GM18502 (cell line): ENCODE data around the gene AP1S3.
"Not testable (repeated sequence)": the region's sequence is repeated elsewhere in the genome, so short reads cannot be mapped to it uniquely, and the experiment has no call there.

Source experiments
- ATAC-seq: cut with Tn5 transposase; IDR thresholded peaks from one replicate; pipeline ENCODE4 v1.9.1; 2021; ENCODE audit warnings: mild to moderate bottlenecking; ENCODE audit not compliant: unreplicated experiment, poor library complexity

Gene AP1S3

DNA sequence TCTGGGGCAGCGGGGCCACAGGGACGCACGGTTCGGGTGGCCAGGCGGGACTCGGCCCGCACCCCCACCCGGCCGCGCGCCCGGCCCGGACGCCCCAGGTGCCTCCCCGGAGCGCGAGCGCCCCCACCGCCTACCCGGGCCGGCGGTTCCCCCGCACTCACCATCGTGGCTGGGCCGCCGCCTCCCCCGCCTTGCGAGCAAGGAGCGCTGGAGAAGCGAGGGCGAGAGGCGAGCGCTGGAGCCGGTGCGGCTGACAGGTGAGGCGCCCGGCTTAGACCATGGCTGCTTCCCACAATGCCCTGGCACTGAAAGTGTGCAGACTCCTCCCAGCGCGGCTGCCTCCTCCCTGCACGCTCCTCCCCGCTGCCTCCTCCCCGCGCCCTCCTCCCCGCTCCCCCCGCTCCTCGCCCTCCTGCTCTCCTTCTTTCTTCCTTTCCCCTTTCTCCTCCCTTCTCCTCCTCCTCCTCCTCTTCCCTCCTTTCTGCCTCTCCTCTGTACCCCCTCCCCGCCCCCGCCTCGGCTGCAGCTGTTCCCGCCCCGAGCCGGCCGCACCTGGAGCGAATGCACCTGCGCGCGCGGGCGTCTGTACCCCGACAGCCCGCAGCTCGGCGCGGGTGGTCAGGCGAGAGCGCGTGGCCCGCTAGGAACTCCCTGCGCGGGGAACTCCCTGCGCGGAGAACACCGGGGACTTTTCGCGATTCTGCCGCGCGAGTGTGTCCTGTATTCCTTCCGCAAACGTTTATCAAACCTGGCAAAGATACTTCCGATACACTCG, at the start of gene AP1S3:
TSS of gene AP1S3 (minus strand) at position 296 of the 775 bp plus-strand sequence. CDS start at position 164, 132 bp downstream.
- ATAC-seq: peak; percentile 76

DNA sequence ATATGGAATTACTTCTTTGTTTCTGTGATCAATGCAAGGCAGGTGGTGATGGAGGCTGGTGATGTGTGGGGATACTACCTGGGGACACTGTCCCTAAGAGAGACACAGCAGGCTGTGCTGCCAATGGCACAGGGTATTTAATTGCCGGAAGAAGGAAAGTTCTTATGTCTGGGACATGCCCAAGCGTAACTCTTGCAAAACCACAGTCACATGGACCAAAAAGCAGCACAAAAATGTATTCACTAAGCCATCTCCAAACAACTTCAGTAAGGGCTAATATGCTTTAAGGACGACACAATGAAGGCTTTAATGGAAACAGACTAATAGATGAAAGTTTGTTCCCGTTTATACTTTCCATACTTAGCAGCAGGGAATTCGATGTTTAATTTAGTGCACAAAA, 49.7 kb upstream of the AP1S3 start:
- ATAC-seq: no peak

DNA sequence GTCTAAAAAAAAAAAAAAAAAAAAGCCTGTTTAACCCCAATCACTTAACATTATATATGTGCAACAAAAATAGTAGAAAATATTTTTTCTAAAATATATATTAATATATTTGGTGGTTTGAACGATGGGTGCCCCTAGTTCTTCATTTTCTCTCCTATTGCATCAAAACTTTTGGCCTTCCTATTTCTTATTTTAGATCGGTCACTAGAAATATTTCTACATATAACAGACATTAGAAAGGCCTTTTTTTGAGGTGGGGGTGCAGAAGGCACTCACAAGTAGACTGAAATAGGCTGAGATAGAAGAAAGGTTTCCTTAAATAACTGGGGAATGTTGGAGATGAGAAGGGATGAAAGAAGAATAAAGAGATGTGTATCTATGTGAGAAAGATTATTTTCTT, 49.3 kb upstream of the AP1S3 start:
- no peak for ATAC-seq

DNA sequence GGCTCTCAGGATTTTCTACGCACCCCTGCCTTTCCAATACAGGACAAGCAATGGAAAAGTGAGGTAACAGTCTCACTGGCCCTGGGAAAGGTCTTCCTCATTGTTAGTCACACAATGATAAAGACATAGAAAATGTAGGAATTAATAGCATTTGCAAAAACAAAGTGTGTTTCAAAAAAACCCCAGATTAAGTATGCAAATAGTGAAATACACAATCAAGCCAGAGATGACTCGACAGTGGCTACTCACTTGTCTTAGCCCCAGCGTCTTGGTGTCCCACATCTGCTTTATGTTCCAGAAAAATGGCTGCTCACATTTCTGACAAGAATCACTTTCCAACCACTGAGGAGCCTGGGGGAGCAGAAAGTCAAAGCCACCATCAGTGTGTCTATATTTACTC, 47.0 kb upstream of the AP1S3 start:
- ATAC-seq: peak; percentile 87

DNA sequence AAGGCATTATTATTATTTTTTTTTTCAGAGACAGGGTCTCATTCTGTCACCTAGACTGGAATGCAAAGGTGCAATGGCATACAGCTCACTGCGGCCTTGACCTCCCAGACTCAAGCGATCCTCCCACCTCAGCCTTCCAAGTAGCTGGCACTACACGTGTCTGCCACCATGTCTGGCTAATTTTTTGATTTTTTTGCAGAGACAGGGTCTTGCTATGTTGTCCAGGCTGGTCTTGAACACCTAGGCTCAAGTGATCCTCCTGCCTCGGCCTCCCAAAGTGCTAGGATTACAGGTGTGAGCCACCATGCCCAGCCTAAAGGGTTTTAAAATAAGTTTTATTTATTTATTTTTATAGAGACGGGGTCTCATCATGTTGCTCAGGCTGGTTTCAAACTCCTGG, 45.3 kb upstream of the AP1S3 start:
- ATAC-seq: no peak

DNA sequence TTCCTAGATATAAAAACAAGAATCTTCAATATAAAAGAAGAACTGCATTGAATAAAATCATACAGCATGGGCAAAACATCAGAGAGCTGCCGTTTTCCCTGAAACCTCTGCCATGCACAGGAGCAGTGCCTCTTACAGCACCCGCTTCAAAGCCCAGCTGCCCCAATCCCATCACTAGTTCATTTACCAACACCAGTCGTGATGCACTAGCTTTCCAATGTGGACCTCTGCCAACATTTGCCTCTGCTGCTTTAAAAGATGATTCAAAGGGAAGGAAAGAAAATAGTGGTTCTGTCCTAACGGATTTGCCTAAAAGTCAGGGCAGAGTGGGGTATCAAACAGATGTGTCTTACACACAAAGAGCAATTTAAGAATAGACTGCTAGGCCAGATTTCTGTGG, 43.4 kb upstream of the AP1S3 start:
- no peak for ATAC-seq

DNA sequence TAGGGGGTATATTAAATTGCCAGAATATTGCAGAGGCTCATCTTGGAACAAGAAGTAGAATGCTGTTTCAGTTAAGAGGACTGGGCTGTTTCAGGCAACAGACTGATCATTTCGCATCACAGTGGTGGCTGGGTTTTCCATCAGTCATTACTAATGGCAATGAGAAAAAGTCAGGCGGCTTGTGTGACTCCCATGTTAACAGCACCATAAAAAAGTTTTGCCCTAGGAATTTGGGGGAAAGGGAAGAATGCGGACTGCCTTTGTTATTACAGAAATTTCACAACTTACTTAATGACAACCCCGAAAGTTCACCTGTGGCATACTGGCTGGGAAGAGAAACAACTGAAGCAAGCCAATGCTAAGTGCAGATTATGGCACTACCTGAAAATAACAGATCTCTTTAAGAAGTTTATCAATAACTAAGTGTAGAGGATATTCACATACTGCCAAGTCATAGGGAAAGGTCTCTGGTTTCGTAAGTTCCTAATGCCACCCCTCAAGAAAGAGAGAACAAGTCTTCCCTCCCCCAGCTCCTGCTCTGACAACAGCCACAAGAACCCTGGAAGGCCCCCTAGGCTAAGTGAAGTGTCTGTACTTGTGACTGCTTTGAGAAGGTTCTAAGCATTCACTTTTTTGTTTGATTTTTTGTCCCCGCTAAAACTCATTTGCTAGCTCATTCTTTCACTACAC, 40.5 kb upstream of the AP1S3 start:
- no peak for ATAC-seq

DNA sequence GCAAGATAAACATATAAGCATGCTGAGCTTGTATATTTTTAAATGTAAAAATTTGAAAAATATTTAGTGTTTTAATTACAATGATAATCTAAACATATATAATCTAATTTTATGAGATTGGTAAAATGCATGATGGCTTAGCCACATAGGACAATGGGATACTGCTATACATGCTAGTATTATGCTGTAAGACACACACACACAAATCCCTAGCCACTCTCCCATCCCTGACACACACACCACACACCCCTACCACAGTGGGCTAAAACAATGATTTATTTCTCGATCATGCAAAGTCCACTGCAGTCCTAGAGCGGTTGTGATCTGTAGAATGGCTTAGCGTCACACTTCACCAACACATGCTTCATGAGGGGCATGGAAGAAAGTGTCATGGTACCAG, 36.3 kb upstream of the AP1S3 start:
- no peak for ATAC-seq

DNA sequence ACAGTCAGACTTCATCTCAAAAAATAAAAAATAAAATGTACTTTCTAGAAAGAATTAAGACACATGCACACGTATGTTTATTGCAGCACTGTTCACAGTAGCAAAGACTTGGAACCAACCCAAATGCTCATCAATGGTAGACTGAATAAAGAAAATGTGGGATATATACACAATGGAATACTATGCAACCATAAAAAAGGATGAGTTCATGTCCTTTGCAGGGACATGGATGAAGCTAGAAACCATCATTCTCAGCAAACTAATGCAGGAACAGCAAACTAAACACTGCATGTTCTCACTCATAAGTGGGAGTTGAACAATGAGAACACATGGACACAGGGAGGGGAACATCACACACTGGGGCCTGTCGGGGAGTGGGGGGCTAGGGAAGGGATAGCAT, 35.4 kb upstream of the AP1S3 start:
- not testable (repeated sequence) for ATAC-seq

DNA sequence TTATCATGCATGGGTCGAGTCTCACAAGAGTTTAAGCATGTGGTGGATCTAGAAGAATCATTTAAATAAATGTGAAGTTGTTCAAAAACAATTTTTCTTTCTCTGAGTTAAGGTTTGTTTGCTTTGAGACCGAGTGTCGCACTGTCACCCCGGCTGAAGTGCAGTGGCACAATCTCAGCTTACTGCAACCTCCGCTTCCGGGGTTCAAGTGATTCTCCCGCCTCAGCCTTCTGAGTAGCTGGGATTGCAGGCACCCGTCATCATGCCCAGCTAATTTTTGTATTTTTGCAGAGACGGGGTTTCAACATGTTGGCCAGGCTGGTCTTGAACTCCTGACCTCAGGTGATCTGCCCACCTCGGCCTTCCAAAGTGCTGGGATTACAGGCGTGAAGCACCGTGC, 34.3 kb upstream of the AP1S3 start:
- ATAC-seq: not testable (repeated sequence)

DNA sequence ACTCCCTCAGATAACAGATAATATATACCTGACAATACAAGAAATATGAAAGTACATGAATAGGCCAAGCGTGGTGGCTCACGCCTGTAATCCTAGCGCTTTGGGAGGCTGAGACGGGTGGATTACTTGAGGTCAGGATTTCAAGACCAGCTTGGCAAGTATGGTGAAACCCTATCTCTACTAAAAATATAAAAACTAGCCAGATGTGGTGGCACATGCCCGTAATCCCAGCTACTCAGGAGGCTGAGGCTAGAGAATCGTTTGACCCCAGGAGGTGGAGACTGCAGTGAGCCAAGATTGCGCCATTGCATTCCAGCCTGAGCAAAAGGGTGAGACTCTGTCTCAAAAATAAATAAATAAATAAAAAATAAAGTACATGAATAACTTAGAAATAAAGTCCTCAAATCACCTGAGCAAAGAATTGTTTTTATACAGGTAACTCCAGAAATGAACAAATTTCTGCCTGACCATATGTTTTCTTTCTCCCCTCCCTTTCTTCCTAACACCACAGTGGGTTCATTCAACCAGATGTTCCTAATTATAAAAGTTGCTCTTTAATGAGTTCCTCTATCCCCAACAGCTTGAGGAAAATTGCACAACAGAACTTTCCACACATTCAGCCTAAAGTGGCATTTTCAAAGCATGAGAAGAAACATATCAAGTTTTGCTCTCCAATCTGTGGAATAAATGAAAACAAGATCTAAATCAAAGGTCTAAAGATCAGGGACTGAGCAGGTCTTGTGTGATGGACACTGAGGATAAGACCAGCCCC, 33.6 kb upstream of the AP1S3 start:
- no peak for ATAC-seq

DNA sequence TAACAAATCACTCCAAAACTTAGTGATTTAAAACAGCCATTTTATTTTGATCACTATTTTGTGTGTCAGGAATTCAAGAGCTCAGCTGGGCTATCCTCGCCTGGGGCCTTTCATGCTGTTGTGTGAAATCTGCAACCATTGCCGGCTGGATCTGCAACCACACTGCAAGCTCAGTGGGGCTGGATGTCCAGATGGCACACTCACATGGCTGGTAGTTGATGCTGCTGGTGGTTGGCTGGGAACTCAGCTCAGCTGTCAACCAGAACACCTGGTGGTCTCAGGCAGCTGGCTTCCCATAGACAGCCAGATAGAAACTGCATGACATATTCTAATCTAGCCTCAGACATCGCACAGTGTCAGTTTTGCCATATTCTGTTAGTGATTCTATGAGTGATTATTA, 30.6 kb upstream of the AP1S3 start:
- peak; percentile 48 for ATAC-seq

DNA sequence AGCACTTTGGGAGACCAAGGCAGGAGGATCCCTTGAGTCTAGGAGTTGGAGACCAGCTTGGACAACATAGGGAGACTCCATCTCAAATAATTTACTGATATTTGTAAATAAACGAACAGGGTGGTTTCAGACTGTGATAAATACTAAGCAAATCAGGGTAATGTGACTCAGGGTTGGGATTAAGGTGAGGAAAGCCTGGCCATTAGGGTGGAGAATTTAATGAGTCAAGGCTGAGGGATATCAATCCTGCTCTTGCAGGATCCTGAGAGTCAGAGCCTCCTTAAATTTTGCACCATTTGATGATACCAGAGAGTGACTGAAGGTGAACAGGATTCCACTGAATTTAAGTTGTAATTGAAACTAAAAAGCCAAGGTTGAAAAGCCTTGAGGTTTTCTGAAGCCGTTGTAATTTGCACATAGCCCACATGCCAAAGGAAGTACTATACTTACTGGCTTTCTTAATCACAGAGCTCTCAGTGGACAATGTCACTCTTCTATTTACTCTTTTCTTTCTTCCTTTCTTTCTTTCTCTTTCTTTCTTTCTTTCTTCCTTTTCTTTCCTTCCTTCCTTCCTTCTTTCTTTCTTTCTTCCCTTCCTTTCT, 28.6 kb upstream of the AP1S3 start:
- ATAC-seq: no peak

DNA sequence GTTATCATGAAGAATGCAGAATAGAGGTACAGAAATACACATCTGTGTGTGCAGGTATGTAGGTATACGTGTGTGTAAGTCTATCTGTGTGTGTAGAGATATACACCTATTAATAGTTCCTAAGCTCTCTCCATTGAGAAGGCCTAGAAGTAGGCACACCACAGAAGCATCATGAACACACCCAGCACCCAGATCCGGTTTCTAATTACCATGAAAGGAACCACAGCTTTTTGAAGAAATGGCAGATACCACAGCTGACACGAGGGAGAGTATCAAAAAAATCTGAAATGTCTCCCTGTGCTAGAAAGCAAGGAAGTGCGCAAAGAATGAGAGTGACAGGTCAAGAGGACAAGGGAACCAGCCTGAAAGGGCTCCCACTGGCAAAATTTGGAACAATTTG, 27.7 kb upstream of the AP1S3 start:
- ATAC-seq: no peak

DNA sequence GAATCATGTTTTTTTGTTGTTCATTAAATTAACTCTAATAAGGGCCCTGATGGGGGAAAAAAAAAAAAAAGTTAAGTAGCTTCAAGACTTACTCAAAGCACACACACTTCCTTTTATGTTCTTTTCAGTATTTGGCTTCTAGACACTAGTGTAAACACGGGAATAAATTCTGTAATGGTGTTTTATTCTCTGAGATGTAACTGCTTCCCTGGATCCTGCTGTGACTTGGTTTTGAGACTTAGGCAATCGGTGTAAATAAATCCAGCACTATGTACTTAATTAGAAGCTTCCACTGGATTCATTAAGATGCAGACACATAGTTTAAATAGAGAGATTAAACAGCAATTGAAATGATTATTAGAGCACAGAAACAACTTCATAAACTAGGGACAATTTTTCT, 26.1 kb upstream of the AP1S3 start:
- ATAC-seq: no peak

DNA sequence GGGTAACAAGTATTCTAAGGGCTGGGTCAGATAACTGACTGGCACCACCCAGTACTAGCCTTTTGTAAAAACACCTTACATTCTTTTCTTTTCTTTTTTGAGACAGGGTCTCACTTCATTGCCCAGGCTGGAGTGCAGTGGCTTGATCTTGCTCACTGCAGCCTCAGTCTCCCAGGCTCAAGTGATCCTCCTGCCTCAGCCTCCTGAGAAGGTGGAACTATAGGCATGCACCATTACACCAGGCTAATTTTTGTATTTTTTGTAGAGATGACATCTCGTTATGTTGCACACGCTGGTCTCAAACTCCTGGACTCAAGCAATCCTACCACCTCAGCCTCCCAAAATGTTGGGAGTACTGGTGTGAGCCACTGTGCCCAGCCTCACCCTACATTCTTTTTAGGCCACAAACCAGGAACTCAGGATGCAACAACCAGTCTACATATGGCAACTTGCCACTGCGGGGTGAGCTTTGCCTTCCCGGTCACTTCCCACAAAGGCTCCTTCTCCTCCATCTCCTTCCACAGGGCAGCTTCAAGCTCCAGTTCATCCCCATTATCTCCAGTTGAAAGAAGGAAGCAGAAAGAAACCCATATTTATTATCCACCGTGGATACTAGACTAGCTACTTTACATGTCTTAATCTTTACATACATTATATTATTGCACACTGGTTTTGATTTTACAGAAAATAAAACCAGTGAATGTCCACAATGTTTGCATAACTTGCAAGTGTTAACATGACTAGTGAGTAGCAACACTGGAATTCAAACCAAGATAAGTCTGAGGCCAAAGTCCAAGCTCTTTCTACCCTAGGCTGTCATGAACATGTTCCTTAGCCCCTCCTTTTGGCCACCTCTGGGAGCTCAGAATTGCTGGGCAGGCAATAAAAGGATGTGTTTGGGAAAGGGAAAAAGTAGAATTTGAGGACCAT, 23.7 kb upstream of the AP1S3 start:
- ATAC-seq: no peak

DNA sequence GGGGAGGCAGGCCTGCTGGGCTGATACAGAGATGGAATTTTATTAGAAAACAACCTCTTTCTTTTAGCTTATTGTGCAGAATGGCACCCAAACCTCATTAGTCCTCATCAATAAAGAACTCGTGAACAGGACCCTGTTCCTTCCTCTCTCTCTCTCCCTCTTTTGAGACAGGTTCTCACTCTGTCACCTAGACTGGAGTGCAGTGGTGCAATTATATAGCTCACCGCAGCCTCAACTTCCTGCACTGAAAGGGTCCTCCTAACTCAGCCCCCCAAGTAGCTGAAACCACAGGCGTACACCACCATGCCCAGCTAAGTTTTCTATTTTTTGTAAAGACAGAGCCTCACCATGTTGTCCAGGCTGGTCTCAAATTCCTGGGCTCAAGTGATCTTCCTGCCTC, 21.7 kb upstream of the AP1S3 start:
- no peak for ATAC-seq

DNA sequence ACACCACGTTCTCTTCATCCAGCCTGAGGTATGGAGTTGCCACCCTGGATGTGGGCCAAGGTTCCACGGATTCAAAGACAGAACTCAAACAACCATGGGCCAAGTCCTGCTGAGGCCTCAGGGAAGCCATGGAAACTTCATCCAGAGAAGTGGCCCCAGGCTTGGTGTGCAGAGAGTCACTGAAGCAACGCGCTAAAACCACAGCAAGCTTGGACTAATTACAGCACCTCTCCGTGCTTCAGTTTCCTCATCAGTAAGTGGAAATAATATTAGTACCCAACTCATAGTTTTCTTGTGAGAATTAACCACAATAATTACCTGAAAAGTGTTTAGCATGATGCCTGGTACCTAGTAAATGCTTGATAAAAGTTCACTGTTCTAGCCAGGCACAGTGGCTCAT, 19.2 kb upstream of the AP1S3 start:
- peak; percentile 47 for ATAC-seq

DNA sequence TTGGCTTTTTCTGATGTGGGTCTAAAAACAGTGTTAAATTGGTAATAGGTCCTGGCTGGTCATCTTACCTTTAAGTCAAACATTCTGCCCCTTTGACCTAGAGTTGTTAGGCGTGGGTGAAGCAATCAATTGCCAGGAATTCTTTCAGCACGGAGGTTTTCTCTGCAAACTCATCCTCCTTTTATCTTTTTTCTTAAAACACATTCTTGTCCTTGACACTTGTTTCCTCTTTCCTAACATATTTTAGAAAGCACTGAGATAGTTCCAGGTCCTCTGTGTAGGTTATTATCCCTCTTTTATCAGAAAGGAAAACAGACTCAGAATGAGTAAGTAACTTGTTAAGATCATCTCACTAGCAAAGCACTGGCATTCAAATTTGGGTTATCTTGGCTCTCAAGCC, 18.6 kb upstream of the AP1S3 start:
- no peak for ATAC-seq

DNA sequence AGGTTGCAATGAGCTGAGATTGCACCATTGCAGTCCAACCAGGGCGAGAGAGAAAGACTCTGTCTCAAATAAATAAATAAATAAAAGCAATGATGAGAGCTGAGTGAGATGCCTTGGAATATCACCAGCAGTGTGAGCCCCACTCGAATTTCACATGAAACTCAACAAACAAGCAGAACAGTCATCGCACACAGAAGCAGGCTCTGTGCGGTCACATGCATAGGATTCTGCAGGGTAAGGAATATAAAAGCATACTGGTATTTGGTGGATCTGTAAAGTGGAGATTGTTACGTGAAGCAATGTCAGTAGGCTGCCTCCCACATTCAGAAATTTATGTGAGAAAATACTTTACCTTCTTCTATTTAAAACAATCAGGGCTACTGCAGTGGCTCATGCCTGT, 18.0 kb upstream of the AP1S3 start:
- ATAC-seq: no peak
